GM12875 (cell line): ENCODE results near the gene KIF1C.
A peak's percentile ranks its signal among the peaks of the same experiment; 100 is the strongest.

ENCODE experiments used
- H3K4me3 ChIP-seq: one replicate; pipeline ENCODE4 v1.5.1; 2011; ENCODE audit warnings: low read depth, low read length, control low read depth
- CTCF ChIP-seq: IDR thresholded peaks from 2 replicates; pipeline ENCODE4 v1.5.1; 2011; ENCODE audit warnings: low read depth, mild to moderate bottlenecking, control low read depth, inconsistent platforms, low read length, moderate library complexity, borderline replicate concordance; ENCODE audit not compliant: insufficient read depth

The KIF1C gene

GRCh38 chr17:4951486-4951885, 46.3 kb upstream of the KIF1C start:
- no peak overlapping the region for H3K4me3 ChIP-seq
- TF ChIP-seq CTCF = no peak

GRCh38 chr17:4953451-4953961, 44.2 kb upstream of the KIF1C start:
- no peak overlapping the region for H3K4me3 ChIP-seq
- TF ChIP-seq CTCF = no peak

GRCh38 chr17:4955091-4955490, 42.7 kb upstream of the KIF1C start:
- H3K4me3 ChIP-seq = no peak overlapping the region
- no peak for TF ChIP-seq CTCF

GRCh38 chr17:4956493-4957061, 41.2 kb upstream of the KIF1C start:
- peak; percentile 61 for TF ChIP-seq CTCF

GRCh38 chr17:4958102-4958501, 39.6 kb upstream of the KIF1C start:
- H3K4me3 ChIP-seq = no peak overlapping the region
- TF ChIP-seq CTCF = no peak

More at GRCh38 chr17:4956493-4957061, 41.2 kb upstream of the KIF1C start:
- no peak overlapping the region for H3K4me3 ChIP-seq

- TF ChIP-seq CTCF = no peak
- H3K4me3 ChIP-seq = no peak overlapping the region
Observed at GRCh38 chr17:4959261-4959965, 38.3 kb upstream of the KIF1C start.

GRCh38 chr17:4960279-4960922, 37.3 kb upstream of the KIF1C start:
- H3K4me3 ChIP-seq = no peak overlapping the region
- TF ChIP-seq CTCF = no peak
